SIG-M5 (cell line): ENCODE measurements around the gene RAP1A.
"Not testable (repeated sequence)": the region's sequence is repeated elsewhere in the genome, so short reads cannot be mapped to it uniquely, and the experiment has no call there.

ENCODE experiments used
- DNase-seq: peaks from one replicate; lab custom pipeline; 2025; lab: John Stamatoyannopoulos, UW

The RAP1A gene

GRCh38 chr1:111738133-111738435, 118.5 kb downstream of the RAP1A start:
- DNase-seq, result no peak

- DNase-seq, result no peak
Observed at GRCh38 chr1:111738436-111739193, 119.0 kb downstream of the RAP1A start.

- DNase-seq, result no peak
Observed at GRCh38 chr1:111739194-111739924, 119.8 kb downstream of the RAP1A start, which contains the start of gene INKA2. Gene INKA2, minus strand, starts transcription at chr1:111739395. Its CDS starts 153 bp downstream, at chr1:111739242.

GRCh38 chr1:111739925-111740765, 120.6 kb downstream of the RAP1A start:
- no peak for DNase-seq

GRCh38 chr1:111742292-111742691, 122.7 kb downstream of the RAP1A start:
- DNase-seq, result not testable (repeated sequence)

GRCh38 chr1:111742938-111743549, 123.5 kb downstream of the RAP1A start:
- no peak for DNase-seq

- DNase-seq, result no peak
Observed at GRCh38 chr1:111743679-111744101, 124.1 kb downstream of the RAP1A start.

GRCh38 chr1:111745675-111746613, 126.4 kb downstream of the RAP1A start:
- no peak for DNase-seq

GRCh38 chr1:111746614-111746999, 127.0 kb downstream of the RAP1A start:
- no peak for DNase-seq

- DNase-seq, result no peak
Observed at GRCh38 chr1:111747282-111747734, 127.7 kb downstream of the RAP1A start.

- no peak for DNase-seq
Observed at GRCh38 chr1:111747947-111748346, 128.4 kb downstream of the RAP1A start.

- no peak for DNase-seq
Observed at GRCh38 chr1:111749628-111750027, 130.0 kb downstream of the RAP1A start.

- no peak for DNase-seq
Observed at GRCh38 chr1:111750856-111751255, 131.3 kb downstream of the RAP1A start.

GRCh38 chr1:111751906-111752575, 132.5 kb downstream of the RAP1A start:
- DNase-seq, result no peak

GRCh38 chr1:111754984-111755330, 135.4 kb downstream of the RAP1A start:
- DNase-seq, result no peak

- peak; percentile 87 for DNase-seq
Observed at GRCh38 chr1:111755331-111756123, 135.9 kb downstream of the RAP1A start, which contains the start of gene DDX20. Gene DDX20, plus strand, starts transcription at chr1:111755901. Its CDS starts 24 bp downstream, at chr1:111755925.

GRCh38 chr1:111756124-111756513, 136.5 kb downstream of the RAP1A start:
- DNase-seq, result no peak

- no peak for DNase-seq
Observed at GRCh38 chr1:111758373-111758772, 138.8 kb downstream of the RAP1A start.

- no peak for DNase-seq
Observed at GRCh38 chr1:111761717-111762116, 142.1 kb downstream of the RAP1A start.
